HepG2 (cell line): Measurements from ENCODE around the gene AEBP1. TPM values are rescaled to one million over a fixed set of nuclear protein-coding genes. Genes with fewer than 3 reads are reported as not detected.

Experiments used
- ZBTB7B ChIP-seq: sonication (generic); formaldehyde crosslinking; IDR thresholded peaks from 2 replicates; pipeline ENCODE4 v1.4.0; 2020; ENCODE audit warnings: missing genetic modification reagents
- ZNF382 ChIP-seq: sonication (generic); formaldehyde crosslinking; IDR thresholded peaks from 2 replicates; pipeline ENCODE4 v1.5.0; 2020; ENCODE audit warnings: missing genetic modification reagents, mild to moderate bottlenecking, borderline replicate concordance
- ZNF441 ChIP-seq: sonication (generic); formaldehyde crosslinking; IDR thresholded peaks from 2 replicates; pipeline ENCODE4 v1.7.0; 2021; ENCODE audit warnings: missing genetic modification reagents, borderline replicate concordance
- ZNF773 ChIP-seq: sonication (generic); formaldehyde crosslinking; IDR thresholded peaks from 2 replicates; pipeline ENCODE4 v1.4.0; 2020; ENCODE audit warnings: missing genetic modification reagents, borderline replicate concordance
- polyA plus RNA-seq, 8 experiments: library from polyadenylated mRNA; depleted of rRNA in 3 of 8; stranded (reverse) in 7 of 8; unstranded in 1 of 8; fragments of >200 nt; fragmentation: Illumina TruSeq in 4 of 8; extraction: Trizol in 4 of 8; gene quantifications; 2 replicates each; pipeline versions ENCODE4 v1.2.1 to v1.2.3, GENCODE V29; 2011 to 2016; ENCODE audit warnings: low read depth in 4 of 8, missing spikeins in 1 of 8, mixed read lengths in 1 of 8; ENCODE audit not compliant: insufficient read depth in 1 of 8
- total RNA-seq, 5 experiments: library from RNA; depleted of rRNA; stranded (reverse); fragments of >200 nt; fragmentation: Illumina TruSeq; extraction: Trizol; gene quantifications; 2 replicates each; pipeline ENCODE4 v1.2.3, GENCODE V29; 2016; ENCODE audit warnings: low read depth in 1 of 5
- TF ChIP-seq, protein P1 (sequence below): sonication (generic); formaldehyde crosslinking; IDR thresholded peaks from 2 replicates; pipeline ENCODE4 v1.5.1; 2020; ENCODE audit warnings: mild to moderate bottlenecking, missing genetic modification reagents, borderline replicate concordance
- TF ChIP-seq, protein P2 (sequence below): sonication (generic); formaldehyde crosslinking; IDR thresholded peaks from 2 replicates; pipeline ENCODE4 v1.8.1; 2023; ENCODE audit warnings: mild to moderate bottlenecking, missing genetic modification reagents
- TF ChIP-seq, protein P3 (sequence below): sonication (generic); formaldehyde crosslinking; IDR thresholded peaks from 2 replicates; pipeline ENCODE4 v1.8.1; 2022; ENCODE audit warnings: low read depth, mild to moderate bottlenecking, missing genetic modification reagents
- TF ChIP-seq, protein P4 (sequence below): sonication (generic); formaldehyde crosslinking; IDR thresholded peaks from 2 replicates; pipeline ENCODE4 v1.4.0; 2020; ENCODE audit warnings: missing genetic modification reagents, mild to moderate bottlenecking, borderline replicate concordance

AEBP1 gene
- total and polyA plus RNA-seq, 2 of the 13 experiments (the other 11 are each of a cell fraction or from before 2014, with no cell fraction given): 0.22 to 0.55 TPM

- TF ChIP-seq, protein P1, sequence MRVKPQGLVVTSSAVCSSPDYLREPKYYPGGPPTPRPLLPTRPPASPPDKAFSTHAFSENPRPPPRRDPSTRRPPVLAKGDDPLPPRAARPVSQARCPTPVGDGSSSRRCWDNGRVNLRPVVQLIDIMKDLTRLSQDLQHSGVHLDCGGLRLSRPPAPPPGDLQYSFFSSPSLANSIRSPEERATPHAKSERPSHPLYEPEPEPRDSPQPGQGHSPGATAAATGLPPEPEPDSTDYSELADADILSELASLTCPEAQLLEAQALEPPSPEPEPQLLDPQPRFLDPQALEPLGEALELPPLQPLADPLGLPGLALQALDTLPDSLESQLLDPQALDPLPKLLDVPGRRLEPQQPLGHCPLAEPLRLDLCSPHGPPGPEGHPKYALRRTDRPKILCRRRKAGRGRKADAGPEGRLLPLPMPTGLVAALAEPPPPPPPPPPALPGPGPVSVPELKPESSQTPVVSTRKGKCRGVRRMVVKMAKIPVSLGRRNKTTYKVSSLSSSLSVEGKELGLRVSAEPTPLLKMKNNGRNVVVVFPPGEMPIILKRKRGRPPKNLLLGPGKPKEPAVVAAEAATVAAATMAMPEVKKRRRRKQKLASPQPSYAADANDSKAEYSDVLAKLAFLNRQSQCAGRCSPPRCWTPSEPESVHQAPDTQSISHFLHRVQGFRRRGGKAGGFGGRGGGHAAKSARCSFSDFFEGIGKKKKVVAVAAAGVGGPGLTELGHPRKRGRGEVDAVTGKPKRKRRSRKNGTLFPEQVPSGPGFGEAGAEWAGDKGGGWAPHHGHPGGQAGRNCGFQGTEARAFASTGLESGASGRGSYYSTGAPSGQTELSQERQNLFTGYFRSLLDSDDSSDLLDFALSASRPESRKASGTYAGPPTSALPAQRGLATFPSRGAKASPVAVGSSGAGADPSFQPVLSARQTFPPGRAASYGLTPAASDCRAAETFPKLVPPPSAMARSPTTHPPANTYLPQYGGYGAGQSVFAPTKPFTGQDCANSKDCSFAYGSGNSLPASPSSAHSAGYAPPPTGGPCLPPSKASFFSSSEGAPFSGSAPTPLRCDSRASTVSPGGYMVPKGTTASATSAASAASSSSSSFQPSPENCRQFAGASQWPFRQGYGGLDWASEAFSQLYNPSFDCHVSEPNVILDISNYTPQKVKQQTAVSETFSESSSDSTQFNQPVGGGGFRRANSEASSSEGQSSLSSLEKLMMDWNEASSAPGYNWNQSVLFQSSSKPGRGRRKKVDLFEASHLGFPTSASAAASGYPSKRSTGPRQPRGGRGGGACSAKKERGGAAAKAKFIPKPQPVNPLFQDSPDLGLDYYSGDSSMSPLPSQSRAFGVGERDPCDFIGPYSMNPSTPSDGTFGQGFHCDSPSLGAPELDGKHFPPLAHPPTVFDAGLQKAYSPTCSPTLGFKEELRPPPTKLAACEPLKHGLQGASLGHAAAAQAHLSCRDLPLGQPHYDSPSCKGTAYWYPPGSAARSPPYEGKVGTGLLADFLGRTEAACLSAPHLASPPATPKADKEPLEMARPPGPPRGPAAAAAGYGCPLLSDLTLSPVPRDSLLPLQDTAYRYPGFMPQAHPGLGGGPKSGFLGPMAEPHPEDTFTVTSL (CRISPR knock-in tag): no peak
- TF ChIP-seq, protein P2, sequence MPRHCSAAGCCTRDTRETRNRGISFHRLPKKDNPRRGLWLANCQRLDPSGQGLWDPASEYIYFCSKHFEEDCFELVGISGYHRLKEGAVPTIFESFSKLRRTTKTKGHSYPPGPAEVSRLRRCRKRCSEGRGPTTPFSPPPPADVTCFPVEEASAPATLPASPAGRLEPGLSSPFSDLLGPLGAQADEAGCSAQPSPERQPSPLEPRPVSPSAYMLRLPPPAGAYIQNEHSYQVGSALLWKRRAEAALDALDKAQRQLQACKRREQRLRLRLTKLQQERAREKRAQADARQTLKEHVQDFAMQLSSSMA (CRISPR knock-in tag): no peak
- TF ChIP-seq, protein P3, sequence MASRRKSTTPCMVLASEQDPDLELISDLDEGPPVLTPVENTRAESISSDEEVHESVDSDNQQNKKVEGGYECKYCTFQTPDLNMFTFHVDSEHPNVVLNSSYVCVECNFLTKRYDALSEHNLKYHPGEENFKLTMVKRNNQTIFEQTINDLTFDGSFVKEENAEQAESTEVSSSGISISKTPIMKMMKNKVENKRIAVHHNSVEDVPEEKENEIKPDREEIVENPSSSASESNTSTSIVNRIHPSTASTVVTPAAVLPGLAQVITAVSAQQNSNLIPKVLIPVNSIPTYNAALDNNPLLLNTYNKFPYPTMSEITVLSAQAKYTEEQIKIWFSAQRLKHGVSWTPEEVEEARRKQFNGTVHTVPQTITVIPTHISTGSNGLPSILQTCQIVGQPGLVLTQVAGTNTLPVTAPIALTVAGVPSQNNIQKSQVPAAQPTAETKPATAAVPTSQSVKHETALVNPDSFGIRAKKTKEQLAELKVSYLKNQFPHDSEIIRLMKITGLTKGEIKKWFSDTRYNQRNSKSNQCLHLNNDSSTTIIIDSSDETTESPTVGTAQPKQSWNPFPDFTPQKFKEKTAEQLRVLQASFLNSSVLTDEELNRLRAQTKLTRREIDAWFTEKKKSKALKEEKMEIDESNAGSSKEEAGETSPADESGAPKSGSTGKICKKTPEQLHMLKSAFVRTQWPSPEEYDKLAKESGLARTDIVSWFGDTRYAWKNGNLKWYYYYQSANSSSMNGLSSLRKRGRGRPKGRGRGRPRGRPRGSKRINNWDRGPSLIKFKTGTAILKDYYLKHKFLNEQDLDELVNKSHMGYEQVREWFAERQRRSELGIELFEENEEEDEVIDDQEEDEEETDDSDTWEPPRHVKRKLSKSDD (CRISPR knock-in tag): no peak
- TF ChIP-seq ZBTB7B (CRISPR knock-in tag) (no peak), ZNF773 (CRISPR knock-in tag) (no peak), ZNF441 (no peak), ZNF382 (CRISPR knock-in tag) (no peak)
- TF ChIP-seq, protein P4, sequence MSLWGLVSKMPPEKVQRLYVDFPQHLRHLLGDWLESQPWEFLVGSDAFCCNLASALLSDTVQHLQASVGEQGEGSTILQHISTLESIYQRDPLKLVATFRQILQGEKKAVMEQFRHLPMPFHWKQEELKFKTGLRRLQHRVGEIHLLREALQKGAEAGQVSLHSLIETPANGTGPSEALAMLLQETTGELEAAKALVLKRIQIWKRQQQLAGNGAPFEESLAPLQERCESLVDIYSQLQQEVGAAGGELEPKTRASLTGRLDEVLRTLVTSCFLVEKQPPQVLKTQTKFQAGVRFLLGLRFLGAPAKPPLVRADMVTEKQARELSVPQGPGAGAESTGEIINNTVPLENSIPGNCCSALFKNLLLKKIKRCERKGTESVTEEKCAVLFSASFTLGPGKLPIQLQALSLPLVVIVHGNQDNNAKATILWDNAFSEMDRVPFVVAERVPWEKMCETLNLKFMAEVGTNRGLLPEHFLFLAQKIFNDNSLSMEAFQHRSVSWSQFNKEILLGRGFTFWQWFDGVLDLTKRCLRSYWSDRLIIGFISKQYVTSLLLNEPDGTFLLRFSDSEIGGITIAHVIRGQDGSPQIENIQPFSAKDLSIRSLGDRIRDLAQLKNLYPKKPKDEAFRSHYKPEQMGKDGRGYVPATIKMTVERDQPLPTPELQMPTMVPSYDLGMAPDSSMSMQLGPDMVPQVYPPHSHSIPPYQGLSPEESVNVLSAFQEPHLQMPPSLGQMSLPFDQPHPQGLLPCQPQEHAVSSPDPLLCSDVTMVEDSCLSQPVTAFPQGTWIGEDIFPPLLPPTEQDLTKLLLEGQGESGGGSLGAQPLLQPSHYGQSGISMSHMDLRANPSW (CRISPR knock-in tag): no peak
These were observed 17.5 kb upstream of the AEBP1 start (continued) for GRCh38 chr7:44086627-44087026.
